HG03139 (cell line): ENCODE data around the gene DPP9.

Source experiments
- ATAC-seq: cut with Tn5 transposase; IDR thresholded peaks from one replicate; pipeline ENCODE4 v1.9.1; 2021; ENCODE audit not compliant: unreplicated experiment

Gene DPP9

DNA sequence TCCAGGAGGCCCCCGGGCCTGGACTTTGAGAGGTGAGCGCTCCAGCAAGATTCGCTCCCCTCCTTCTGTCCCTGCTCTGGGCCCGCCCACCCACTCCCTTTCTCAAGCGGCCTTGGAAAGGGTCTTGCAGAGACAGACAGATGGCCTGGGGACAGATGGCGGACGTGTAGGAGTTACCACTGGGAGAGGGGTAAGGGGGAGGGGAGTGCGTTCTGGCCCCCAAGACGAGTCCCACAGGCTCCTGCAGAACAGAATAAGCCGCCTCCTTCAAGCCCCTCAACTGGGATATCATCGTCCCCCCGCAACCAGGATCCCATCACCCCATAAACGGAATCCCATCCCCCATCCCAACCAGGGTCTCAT, 87.9 kb downstream of the DPP9 start:
- no peak for ATAC-seq

DNA sequence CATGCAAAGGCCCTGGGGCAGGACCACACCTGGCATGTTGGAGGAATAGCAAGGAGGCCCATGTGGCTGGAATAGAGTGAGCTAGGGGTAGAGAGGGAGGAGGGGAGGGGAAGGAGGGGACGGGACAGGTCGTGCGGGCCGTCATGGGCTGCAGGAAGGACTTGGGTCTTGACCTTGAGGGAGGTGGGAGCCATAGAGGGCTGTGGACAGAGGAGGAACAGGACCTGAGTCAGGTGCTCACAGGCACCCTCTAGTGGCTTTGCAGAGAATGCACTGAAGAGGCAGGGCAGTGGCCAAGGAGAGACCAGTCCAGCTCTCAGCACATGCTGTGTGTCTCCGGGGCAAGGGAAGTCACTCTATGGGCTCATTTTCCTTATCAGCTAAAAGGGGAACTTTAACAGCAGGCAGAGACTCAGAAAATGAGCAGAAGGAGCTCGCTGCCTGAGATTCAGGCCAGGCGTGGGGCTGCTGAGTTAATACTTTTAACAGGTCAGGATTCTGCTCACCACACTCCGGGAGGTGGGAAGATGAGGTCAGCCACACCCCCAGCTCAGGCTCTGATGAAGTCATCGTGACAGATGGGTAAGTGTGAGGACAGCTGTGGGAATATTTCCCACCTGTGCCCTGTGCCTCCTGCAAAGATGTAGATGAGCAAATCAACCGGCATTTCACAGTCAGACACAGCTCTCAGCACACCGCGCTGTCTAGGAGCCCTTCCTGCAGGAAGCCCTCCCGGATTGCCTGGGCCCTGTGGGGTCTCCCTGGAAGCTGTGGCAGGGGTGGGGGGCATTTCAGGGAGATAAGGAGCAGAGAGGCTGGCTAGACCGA, 90.3 kb downstream of the DPP9 start:
- no peak for ATAC-seq
